WTC11 (cell line): ENCODE data around the gene ZNF326.

Source experiments
- ATF2 ChIP-seq: sonication (generic); formaldehyde crosslinking; IDR thresholded peaks from 2 replicates; pipeline ENCODE4 v1.8.1; 2022; ENCODE audit warnings: low read depth, missing genetic modification reagents, borderline replicate concordance
- ATF6 ChIP-seq: sonication (generic); formaldehyde crosslinking; IDR thresholded peaks from 2 replicates; pipeline ENCODE4 v1.8.1; 2023; ENCODE audit warnings: mild to moderate bottlenecking, missing genetic modification reagents
- CTCF ChIP-seq: fragments of 200-600 bp; IDR thresholded peaks from 2 replicates; pipeline ENCODE4 v1.8.0; 2022; ENCODE audit warnings: antibody characterized with exemption
- FOXP4 ChIP-seq: sonication (generic); formaldehyde crosslinking; IDR thresholded peaks from 2 replicates; pipeline ENCODE4 v1.8.0; 2022; ENCODE audit warnings: mild to moderate bottlenecking, missing genetic modification reagents
- GRHL2 ChIP-seq: fragments of 250-450 bp; sonication (Bioruptor Pico); IDR thresholded peaks from 2 replicates; pipeline ENCODE4 v1.8.0; 2022; ENCODE audit warnings: mild to moderate bottlenecking, moderate library complexity; ENCODE audit not compliant: insufficient replicate concordance, severe bottlenecking
- MAX ChIP-seq: sonication (generic); formaldehyde crosslinking; IDR thresholded peaks from 2 replicates; pipeline ENCODE4 v1.8.0; 2022; ENCODE audit warnings: mild to moderate bottlenecking, missing genetic modification reagents
- MLX ChIP-seq: sonication (generic); formaldehyde crosslinking; IDR thresholded peaks from 2 replicates; pipeline ENCODE4 v1.8.1; 2023; ENCODE audit warnings: mild to moderate bottlenecking, missing genetic modification reagents, moderate library complexity
- MYBL2 ChIP-seq: sonication (generic); formaldehyde crosslinking; IDR thresholded peaks from 2 replicates; pipeline ENCODE4 v1.8.1; 2023; ENCODE audit warnings: mild to moderate bottlenecking, moderate library complexity, missing genetic modification reagents
- SP1 ChIP-seq: sonication (generic); formaldehyde crosslinking; conservative IDR thresholded peaks from 2 replicates; pipeline ENCODE4 v1.8.1; 2022; ENCODE audit warnings: missing genetic modification reagents
- TEAD1 ChIP-seq: sonication (generic); formaldehyde crosslinking; IDR thresholded peaks from 2 replicates; pipeline ENCODE4 v1.8.0; 2022; ENCODE audit warnings: mild to moderate bottlenecking, missing genetic modification reagents
- ZNF281 ChIP-seq: sonication (generic); formaldehyde crosslinking; IDR thresholded peaks from 2 replicates; pipeline ENCODE4 v1.8.0; 2023; ENCODE audit warnings: mild to moderate bottlenecking, missing genetic modification reagents

GRCh38 chr1:90023691-90024090 lies 28.8 kb downstream of the ZNF326 start:
- no peak for TF ChIP-seq ATF2 (CRISPR knock-in tag)
- TF ChIP-seq CTCF = no peak
- TF ChIP-seq GRHL2 = no peak
- TF ChIP-seq MAX = no peak
- TF ChIP-seq SP1 (CRISPR knock-in tag) = no peak
- no peak for TF ChIP-seq FOXP4 (CRISPR knock-in tag)
- no peak for TF ChIP-seq TEAD1
- no peak for TF ChIP-seq MLX (CRISPR knock-in tag)
- TF ChIP-seq ATF6 = no peak
- TF ChIP-seq ZNF281 = no peak
- TF ChIP-seq MYBL2 = no peak
